ENCODE results near the gene ZNF620. TPM values are rescaled to one million over a fixed set of nuclear protein-coding genes. Genes with fewer than 3 reads are reported as not detected.

Gene ZNF620
- polyA plus RNA-seq, 2 of the 4 experiments (the other 2 are of a cell fraction) = 2.5 to 3.8 TPM

DNA sequence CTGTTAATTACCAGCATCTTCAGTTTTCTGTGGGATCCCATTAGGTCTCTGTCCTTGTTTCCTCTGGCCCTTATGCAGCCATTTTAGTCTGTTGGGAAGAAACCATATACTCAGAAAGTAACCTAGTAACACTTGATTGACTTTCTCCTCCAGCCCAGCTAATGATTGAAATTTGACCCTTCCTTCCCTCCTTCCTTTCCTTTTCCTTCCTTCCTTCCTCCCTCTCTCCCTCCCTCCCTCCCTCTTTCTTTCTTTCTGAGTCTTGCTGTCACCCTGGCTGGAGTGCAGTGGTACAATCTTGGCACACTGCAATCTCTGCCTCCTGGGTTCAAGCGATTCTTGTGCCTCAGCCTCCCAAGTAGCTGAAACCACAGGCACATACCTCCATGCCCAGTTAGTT is 5.9 kb upstream of the ZNF620 start:
- POLR2A ChIA-PET = no interaction called here
- no peak for FAIRE-seq
- Histone ChIP-seq H3K4me3 (no peak overlapping the region), H3K4me2 (no peak overlapping the region), H3K9me3 (no peaks in the 10 kb centered on the region), H3K27ac (no peak overlapping the region), H3K4me1 (peaks cover 7% of the 10 kb centered on the region; the same call in 2 of the 3 replicates)
- DNase-seq (ENCODE audit: low read depth in 1 of 2, low spot score in 1 of 2) = no peak
- no peak for TF ChIP-seq ZC3H11A (IDR thresholded peaks at IDR 0.05)
- TF ChIP-seq, protein P1, sequence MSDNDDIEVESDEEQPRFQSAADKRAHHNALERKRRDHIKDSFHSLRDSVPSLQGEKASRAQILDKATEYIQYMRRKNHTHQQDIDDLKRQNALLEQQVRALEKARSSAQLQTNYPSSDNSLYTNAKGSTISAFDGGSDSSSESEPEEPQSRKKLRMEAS (IDR thresholded peaks at IDR 0.05) = no peak
- no peak for TF ChIP-seq CHD2 (IDR thresholded peaks at IDR 0.05; ENCODE audit: low read length, partially characterized antibody)
- no peak for TF ChIP-seq MAFK (IDR thresholded peaks at IDR 0.05; ENCODE audit: partially characterized antibody)
- no peak for TF ChIP-seq ZFP36 (IDR thresholded peaks at IDR 0.05; ENCODE audit: borderline replicate concordance, partially characterized antibody)
- no peak for TF ChIP-seq RNF2 (IDR thresholded peaks at IDR 0.05; ENCODE audit: borderline replicate concordance, low read depth)
- TF ChIP-seq, protein P2, sequence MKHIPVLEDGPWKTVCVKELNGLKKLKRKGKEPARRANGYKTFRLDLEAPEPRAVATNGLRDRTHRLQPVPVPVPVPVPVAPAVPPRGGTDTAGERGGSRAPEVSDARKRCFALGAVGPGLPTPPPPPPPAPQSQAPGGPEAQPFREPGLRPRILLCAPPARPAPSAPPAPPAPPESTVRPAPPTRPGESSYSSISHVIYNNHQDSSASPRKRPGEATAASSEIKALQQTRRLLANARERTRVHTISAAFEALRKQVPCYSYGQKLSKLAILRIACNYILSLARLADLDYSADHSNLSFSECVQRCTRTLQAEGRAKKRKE (CRISPR knock-in tag; IDR thresholded peaks at IDR 0.05; ENCODE audit: low read depth) = no peak
- TF ChIP-seq PBX3 (IDR thresholded peaks at IDR 0.05) = no peak
- TF ChIP-seq MAZ (IDR thresholded peaks at IDR 0.05; ENCODE audit: borderline replicate concordance, low read depth, low read length) = no peak
- no peak for TF ChIP-seq KDM5A (IDR thresholded peaks at IDR 0.05)
- no peak for TF ChIP-seq POLR2A (IDR thresholded peaks at IDR 0.05; ENCODE audit: low read length)
- no peak for TF ChIP-seq EHF (CRISPR knock-in tag; IDR thresholded peaks at IDR 0.05)
- TF ChIP-seq CHD4 (IDR thresholded peaks at IDR 0.05; ENCODE audit: borderline replicate concordance) = no peak
- no peak for TF ChIP-seq GATA3 (IDR thresholded peaks at IDR 0.05; ENCODE audit: borderline replicate concordance)
- no peak for TF ChIP-seq FOSB (CRISPR knock-in tag; IDR thresholded peaks at IDR 0.05)
- no peak for TF ChIP-seq HOXB13 (CRISPR knock-in tag; IDR thresholded peaks at IDR 0.05; ENCODE audit: low read depth)
- TF ChIP-seq PHF8 (IDR thresholded peaks at IDR 0.05; ENCODE audit: borderline replicate concordance, low read depth) = no peak
- CTCF ChIA-PET = interaction anchor here (0.8 kb wide), 1 partner anchor 17 kb away, joined by 3 read pairs; no protein-coding TSS in a partner anchor
- ATAC-seq = no peak
- 92% methylated on average over 1 of the region's 1 CpG for WGBS (ENCODE audit: missing lambda C conversion rate)

GRCh38 chr3:40502034-40502433 is 3.8 kb upstream of the ZNF620 start:
- ATAC-seq (no peak), DNase-seq (ENCODE audit: low read depth in 1 of 2, low spot score in 1 of 2) (no peak), FAIRE-seq (no peak)
- Histone ChIP-seq H3K9me3 (no peaks in the 10 kb centered on the region), H3K4me1 (peaks cover 13% of the 10 kb centered on the region; the same call in 2 of the 3 replicates), H3K4me3 (no peak overlapping the region), H3K27ac (no peak overlapping the region), H3K4me2 (no peak overlapping the region)
- no peak for TF ChIP-seq MAZ (IDR thresholded peaks at IDR 0.05; ENCODE audit: borderline replicate concordance, low read depth, low read length)
- TF ChIP-seq FOSL2 (IDR thresholded peaks at IDR 0.05) = no peak
- no peak for TF ChIP-seq FOSL2 (CRISPR knock-in tag; IDR thresholded peaks at IDR 0.05)
- no peak for TF ChIP-seq REST (IDR thresholded peaks at IDR 0.05)
- TF ChIP-seq RNF2 (IDR thresholded peaks at IDR 0.05; ENCODE audit: borderline replicate concordance, low read depth) = no peak
- no peak for TF ChIP-seq CEBPB (IDR thresholded peaks at IDR 0.05)
- ChIA-PET CTCF (no interaction called here), POLR2A (no interaction called here)
- 63% methylated on average over 2 of the region's 2 CpGs for WGBS (ENCODE audit: missing lambda C conversion rate)
